A549 (cell line): ENCODE results near the gene RPL5. TPM values are rescaled to one million over a fixed set of nuclear protein-coding genes. Genes with fewer than 3 reads are reported as not detected.

Experiments
- ATAC-seq, 2 experiments: fragments of 200-7000 bp in 1 of 2; fragments of >200 bp in 1 of 2; cut with Nextera tagmentation in 1 of 2; cut with Tn5 transposase in 1 of 2; 3 replicates each; pipeline versions ENCODE4 v1.8.0 to v1.9.1; 2018 to 2020; ENCODE audit warnings: mild to moderate bottlenecking in 1 of 2, moderate library complexity in 1 of 2
- CTCF ChIA-PET: fragments of 300-600 bp; sonication (Branson Sonifier 250); formaldehyde crosslinking; extraction: SDS; loops from one replicate; lab custom pipeline; 2021; ENCODE audit warnings: antibody characterized with exemption, inconsistent platforms; lab: Yijun Ruan, JAX
- POLR2A ChIA-PET: fragments of 350-600 bp; formaldehyde crosslinking; extraction: SDS; loops from one replicate; lab custom pipeline; 2021; ENCODE audit warnings: antibody characterized with exemption, inconsistent platforms; lab: Yijun Ruan, JAX
- DNase-seq, 2 experiments: peaks; one replicate each; pipeline versions ENCODE4 v3.0.0 to v3.0.0-alpha.2; 2011 to 2016; ENCODE audit warnings: low read depth in 1 of 2, low spot score in 1 of 2
- FAIRE-seq: peaks from 2 replicates; lab custom pipeline; 2011; peaks lifted over from hg19 to GRCh38; lab: Jason Lieb, UNC
- H3K27ac ChIP-seq, 2 experiments: fragments of >200 bp; sonication (Bioruptor Twin); formaldehyde crosslinking; 3 replicates each; pipeline ENCODE4 v1.5.1; 2016 to 2017
- H3K4me1 ChIP-seq: fragments of >200 bp; sonication (Bioruptor Twin); formaldehyde crosslinking; 3 replicates; pipeline ENCODE4 v1.6.1; 2016
- H3K4me2 ChIP-seq: fragments of >200 bp; sonication (Bioruptor Twin); formaldehyde crosslinking; 3 replicates; pipeline ENCODE4 v1.6.1; 2016
- H3K4me3 ChIP-seq: fragments of >200 bp; sonication (Bioruptor Twin); formaldehyde crosslinking; 3 replicates; pipeline ENCODE4 v1.5.1; 2016
- H3K9me3 ChIP-seq: fragments of >200 bp; sonication (Bioruptor Twin); formaldehyde crosslinking; 3 replicates; pipeline ENCODE4 v1.6.1; 2016
- CHD2 ChIP-seq: fragments of 150-350 bp; IDR thresholded peaks from 2 replicates; pipeline ENCODE4 v1.6.1; 2014; ENCODE audit warnings: low read length; ENCODE audit not compliant: partially characterized antibody
- EHMT2 ChIP-seq: fragments of 200-600 bp; sonication (generic); IDR thresholded peaks from 2 replicates; pipeline ENCODE4 v1.6.1; 2016; ENCODE audit warnings: antibody characterized with exemption, low read depth, mild to moderate bottlenecking, moderate library complexity
- EP300 ChIP-seq, 2 experiments: fragments of >200 bp; sonication (Bioruptor Twin); formaldehyde crosslinking; IDR thresholded peaks; 2 replicates in 1 of 2; 3 replicates in 1 of 2; pipeline ENCODE4 v1.6.1; 2016 to 2017
- ESRRA ChIP-seq: fragments of 150-350 bp; IDR thresholded peaks from 2 replicates; pipeline ENCODE4 v1.6.1; 2014; ENCODE audit warnings: mild to moderate bottlenecking, low read length, borderline replicate concordance
- FOXS1 ChIP-seq: fragments of 250-450 bp; sonication (Bioruptor Pico); IDR thresholded peaks from 2 replicates; pipeline ENCODE4 v1.5.0; 2020; ENCODE audit warnings: mild to moderate bottlenecking, moderate library complexity
- HEYL ChIP-seq: fragments of 250-450 bp; sonication (Bioruptor Pico); IDR thresholded peaks from 2 replicates; pipeline ENCODE4 v1.8.0; 2021; ENCODE audit warnings: mild to moderate bottlenecking, moderate library complexity
- HOXB13 ChIP-seq: fragments of 250-450 bp; sonication (Bioruptor Pico); IDR thresholded peaks from 2 replicates; pipeline ENCODE4 v1.5.0; 2020; ENCODE audit warnings: low read depth, mild to moderate bottlenecking, moderate library complexity
- HOXB5 ChIP-seq: fragments of 250-450 bp; sonication (Bioruptor Pico); IDR thresholded peaks from 2 replicates; pipeline ENCODE4 v1.5.0; 2020; ENCODE audit warnings: mild to moderate bottlenecking, moderate library complexity
- KDM1A ChIP-seq: fragments of 200-600 bp; sonication (generic); IDR thresholded peaks from 2 replicates; pipeline ENCODE4 v1.6.1; 2016; ENCODE audit warnings: low read depth, mild to moderate bottlenecking
- MYC ChIP-seq: IDR thresholded peaks from 2 replicates; pipeline ENCODE4 v1.6.1; 2012; ENCODE audit warnings: mild to moderate bottlenecking, inconsistent platforms, low read length, improper control_type of control experiment, borderline replicate concordance
- NFE2L2 ChIP-seq: fragments of 150-350 bp; conservative IDR thresholded peaks from 2 replicates; pipeline ENCODE4 v1.6.1; 2014; ENCODE audit warnings: low read length
- PBX3 ChIP-seq: IDR thresholded peaks from 2 replicates; pipeline ENCODE4 v1.6.1; 2012
- PHF8 ChIP-seq: fragments of 200-600 bp; sonication (generic); IDR thresholded peaks from 2 replicates; pipeline ENCODE4 v1.6.1; 2016; ENCODE audit warnings: low read depth, mild to moderate bottlenecking, antibody characterized with exemption, moderate library complexity, borderline replicate concordance
- POLR2A ChIP-seq: IDR thresholded peaks from 2 replicates; pipeline ENCODE4 v1.6.1; 2012; ENCODE audit warnings: mild to moderate bottlenecking, low read length
- RAD21 ChIP-seq, 2 experiments: fragments of >200 bp in 1 of 2; sonication (Bioruptor Twin) in 1 of 2; formaldehyde crosslinking in 1 of 2; IDR thresholded peaks in 1 of 2; conservative IDR thresholded peaks in 1 of 2; 2 replicates in 1 of 2; 3 replicates in 1 of 2; pipeline ENCODE4 v1.6.1; 2012 to 2018; ENCODE audit warnings: inconsistent platforms in 1 of 2
- RCOR1 ChIP-seq: fragments of 150-350 bp; IDR thresholded peaks from 2 replicates; pipeline ENCODE4 v1.6.1; 2014; ENCODE audit warnings: antibody characterized with exemption, low read length, low read depth
- SMC3 ChIP-seq: fragments of >200 bp; sonication (Bioruptor Twin); formaldehyde crosslinking; IDR thresholded peaks from 3 replicates; pipeline ENCODE4 v1.6.1; 2018; ENCODE audit warnings: inconsistent platforms
- USF2 ChIP-seq: fragments of 450-650 bp; IDR thresholded peaks from 2 replicates; pipeline ENCODE4 v1.6.1; 2014; ENCODE audit warnings: antibody characterized with exemption
- WGBS: methylation state at CpG from one replicate; pipeline ENCODE4 v1.1.6; 2017; ENCODE audit errors: missing lambda C conversion rate; 5-methylcytosine and 5-hydroxymethylcytosine counted together
- polyA plus RNA-seq, 4 experiments: library from polyadenylated mRNA; depleted of rRNA in 3 of 4; stranded (reverse); fragments of >200 nt; fragmentation: RNase III in 1 of 4; extraction: RNeasy Plus Mini Kit Qiagen cat#74134 plus additional on column Dnase treatment in 1 of 4; gene quantifications; 2 replicates in 3 of 4; 3 replicates in 1 of 4; pipeline ENCODE4 v1.2.3, GENCODE V29; 2011 to 2017
- TF ChIP-seq, protein P1 (sequence below): fragments of 150-350 bp; IDR thresholded peaks from 2 replicates; pipeline ENCODE4 v1.6.1; 2014; ENCODE audit warnings: low read depth, mild to moderate bottlenecking, low read length
- TF ChIP-seq, protein P2 (sequence below): fragments of >200 bp; sonication (Bioruptor Twin); formaldehyde crosslinking; IDR thresholded peaks from 3 replicates; pipeline ENCODE4 v1.5.1; 2016
- TF ChIP-seq, protein P3 (sequence below): fragments of 200-600 bp; sonication (generic); IDR thresholded peaks from 2 replicates; pipeline ENCODE4 v1.6.1; 2016; ENCODE audit warnings: antibody characterized with exemption, mild to moderate bottlenecking, moderate library complexity
- TF ChIP-seq, protein P4 (sequence below): IDR thresholded peaks from 2 replicates; pipeline ENCODE4 v1.6.1; 2012

Gene RPL5
- polyA plus RNA-seq, 2 of the 4 experiments (the other 2 are of a cell fraction), result 1,222 to 2,015 TPM

DNA sequence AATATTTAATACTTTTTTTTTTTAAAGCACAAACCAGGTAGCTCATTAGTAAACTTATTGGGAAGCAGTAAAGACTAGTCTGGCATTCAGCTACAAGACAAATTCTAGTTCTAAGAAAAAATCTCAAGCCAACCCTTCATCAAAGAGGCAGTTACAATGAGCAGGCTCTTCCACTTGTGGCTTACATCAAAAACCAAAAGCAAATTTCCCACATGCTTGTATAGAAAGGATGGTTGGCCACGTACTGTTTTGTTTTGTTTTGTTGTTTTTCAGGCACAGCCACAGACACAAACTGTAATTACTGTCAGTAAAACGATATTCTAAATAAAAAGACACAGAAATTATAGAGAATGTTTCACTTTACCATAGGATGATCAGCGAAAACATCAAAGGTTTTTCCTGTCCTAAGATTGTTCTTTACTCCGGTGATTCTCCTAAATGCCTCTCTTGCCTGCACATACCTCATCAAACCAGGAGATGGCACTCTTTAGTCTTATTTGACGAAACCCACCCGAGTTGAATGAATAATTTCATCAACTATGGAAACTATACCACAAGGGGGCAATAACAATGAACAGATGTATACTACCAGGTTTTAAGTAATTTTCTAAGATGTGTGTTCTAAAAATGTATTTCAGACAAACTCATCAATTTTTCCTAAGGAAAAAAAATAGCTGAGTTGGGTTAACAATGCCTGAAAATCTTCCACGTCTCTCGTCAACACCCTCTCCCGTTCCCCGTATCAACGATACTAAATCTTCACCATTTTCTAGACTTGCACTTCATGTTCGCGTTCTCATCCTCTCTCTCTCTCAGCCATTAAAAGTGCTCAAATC lies 26.9 kb downstream of the RPL5 start:
- H3K4me3 ChIP-seq, result no peak overlapping the region
- TF ChIP-seq EP300 (IDR thresholded peaks at IDR 0.05), result no peak
- no peak for TF ChIP-seq POLR2A
- peak; percentile 95 to 96 for TF ChIP-seq RAD21 (conservative IDR thresholded peaks at IDR 0.05 in 1 of 2, IDR thresholded peaks at IDR 0.05 in 1 of 2)
- TF ChIP-seq, protein P1, sequence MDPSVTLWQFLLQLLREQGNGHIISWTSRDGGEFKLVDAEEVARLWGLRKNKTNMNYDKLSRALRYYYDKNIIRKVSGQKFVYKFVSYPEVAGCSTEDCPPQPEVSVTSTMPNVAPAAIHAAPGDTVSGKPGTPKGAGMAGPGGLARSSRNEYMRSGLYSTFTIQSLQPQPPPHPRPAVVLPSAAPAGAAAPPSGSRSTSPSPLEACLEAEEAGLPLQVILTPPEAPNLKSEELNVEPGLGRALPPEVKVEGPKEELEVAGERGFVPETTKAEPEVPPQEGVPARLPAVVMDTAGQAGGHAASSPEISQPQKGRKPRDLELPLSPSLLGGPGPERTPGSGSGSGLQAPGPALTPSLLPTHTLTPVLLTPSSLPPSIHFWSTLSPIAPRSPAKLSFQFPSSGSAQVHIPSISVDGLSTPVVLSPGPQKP, result no peak
- TF ChIP-seq ESRRA, result peak; percentile 64; the same call in 1 of the 2 replicates
- TF ChIP-seq SMC3, result peak; percentile 96
- TF ChIP-seq, protein P2, sequence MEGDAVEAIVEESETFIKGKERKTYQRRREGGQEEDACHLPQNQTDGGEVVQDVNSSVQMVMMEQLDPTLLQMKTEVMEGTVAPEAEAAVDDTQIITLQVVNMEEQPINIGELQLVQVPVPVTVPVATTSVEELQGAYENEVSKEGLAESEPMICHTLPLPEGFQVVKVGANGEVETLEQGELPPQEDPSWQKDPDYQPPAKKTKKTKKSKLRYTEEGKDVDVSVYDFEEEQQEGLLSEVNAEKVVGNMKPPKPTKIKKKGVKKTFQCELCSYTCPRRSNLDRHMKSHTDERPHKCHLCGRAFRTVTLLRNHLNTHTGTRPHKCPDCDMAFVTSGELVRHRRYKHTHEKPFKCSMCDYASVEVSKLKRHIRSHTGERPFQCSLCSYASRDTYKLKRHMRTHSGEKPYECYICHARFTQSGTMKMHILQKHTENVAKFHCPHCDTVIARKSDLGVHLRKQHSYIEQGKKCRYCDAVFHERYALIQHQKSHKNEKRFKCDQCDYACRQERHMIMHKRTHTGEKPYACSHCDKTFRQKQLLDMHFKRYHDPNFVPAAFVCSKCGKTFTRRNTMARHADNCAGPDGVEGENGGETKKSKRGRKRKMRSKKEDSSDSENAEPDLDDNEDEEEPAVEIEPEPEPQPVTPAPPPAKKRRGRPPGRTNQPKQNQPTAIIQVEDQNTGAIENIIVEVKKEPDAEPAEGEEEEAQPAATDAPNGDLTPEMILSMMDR, result peak; percentile 99
- 0 out of 3 replicates have a peak, but pooled peaks cover 3% of the 10 kb centered on the region for H3K9me3 ChIP-seq
- H3K4me2 ChIP-seq, result peak overlapping the region; percentile 41; the same call in 2 of the 3 replicates
- CTCF ChIA-PET, result interaction anchor here (0.6 to 7.4 kb wide), 60 partner anchors 9 to 1100 kb away, joined by 3 to 130 read pairs (median 4); partner anchors contain the start of genes DIPK1A and RPL5
- peak; percentile 82 to 88 for ATAC-seq
- peak; percentile 57 to 72 for DNase-seq
- POLR2A ChIA-PET, result no interaction called here
- FAIRE-seq, result peak; percentile 95
- H3K4me1 ChIP-seq, result no peaks in the 10 kb centered on the region
- WGBS, result 36% methylated on average over 13 of the region's 13 CpGs
- peak overlapping the region in 1 of 2 experiments; percentile 37; a peak in 1 of 6 replicates for H3K27ac ChIP-seq

- WGBS, result 55% methylated on average over 7 of the region's 7 CpGs
- peak in 1 of 2 experiments; percentile 50; a peak in 3 of 6 replicates for ATAC-seq
- H3K4me2 ChIP-seq, result peak overlapping the region; percentile 41; the same call in 2 of the 3 replicates
- no peak overlapping the region for H3K4me3 ChIP-seq
- H3K4me1 ChIP-seq, result no peaks in the 10 kb centered on the region
- H3K27ac ChIP-seq, result peak overlapping the region in 1 of 2 experiments; percentile 37; a peak in 1 of 6 replicates
- FAIRE-seq, result no peak
- CTCF ChIA-PET, result interaction anchor here (0.6 to 7.4 kb wide), 50 partner anchors 9 to 203 kb away, joined by 3 to 130 read pairs (median 4); partner anchors contain the start of gene DIPK1A
- POLR2A ChIA-PET, result interaction anchor here (0.7 kb wide), 1 partner anchor 59 kb away, joined by 3 read pairs; no protein-coding TSS in a partner anchor
- 0 out of 3 replicates have a peak, but pooled peaks cover 3% of the 10 kb centered on the region for H3K9me3 ChIP-seq
- DNase-seq, result no peak
- TF ChIP-seq HEYL (CRISPR knock-in tag), result no peak
- TF ChIP-seq EHMT2, result no peak
- no peak for TF ChIP-seq USF2
- TF ChIP-seq NFE2L2, result no peak
- no peak for TF ChIP-seq SMC3
- TF ChIP-seq PHF8, result no peak
- no peak for TF ChIP-seq HOXB5 (CRISPR knock-in tag)
- TF ChIP-seq, protein P3, sequence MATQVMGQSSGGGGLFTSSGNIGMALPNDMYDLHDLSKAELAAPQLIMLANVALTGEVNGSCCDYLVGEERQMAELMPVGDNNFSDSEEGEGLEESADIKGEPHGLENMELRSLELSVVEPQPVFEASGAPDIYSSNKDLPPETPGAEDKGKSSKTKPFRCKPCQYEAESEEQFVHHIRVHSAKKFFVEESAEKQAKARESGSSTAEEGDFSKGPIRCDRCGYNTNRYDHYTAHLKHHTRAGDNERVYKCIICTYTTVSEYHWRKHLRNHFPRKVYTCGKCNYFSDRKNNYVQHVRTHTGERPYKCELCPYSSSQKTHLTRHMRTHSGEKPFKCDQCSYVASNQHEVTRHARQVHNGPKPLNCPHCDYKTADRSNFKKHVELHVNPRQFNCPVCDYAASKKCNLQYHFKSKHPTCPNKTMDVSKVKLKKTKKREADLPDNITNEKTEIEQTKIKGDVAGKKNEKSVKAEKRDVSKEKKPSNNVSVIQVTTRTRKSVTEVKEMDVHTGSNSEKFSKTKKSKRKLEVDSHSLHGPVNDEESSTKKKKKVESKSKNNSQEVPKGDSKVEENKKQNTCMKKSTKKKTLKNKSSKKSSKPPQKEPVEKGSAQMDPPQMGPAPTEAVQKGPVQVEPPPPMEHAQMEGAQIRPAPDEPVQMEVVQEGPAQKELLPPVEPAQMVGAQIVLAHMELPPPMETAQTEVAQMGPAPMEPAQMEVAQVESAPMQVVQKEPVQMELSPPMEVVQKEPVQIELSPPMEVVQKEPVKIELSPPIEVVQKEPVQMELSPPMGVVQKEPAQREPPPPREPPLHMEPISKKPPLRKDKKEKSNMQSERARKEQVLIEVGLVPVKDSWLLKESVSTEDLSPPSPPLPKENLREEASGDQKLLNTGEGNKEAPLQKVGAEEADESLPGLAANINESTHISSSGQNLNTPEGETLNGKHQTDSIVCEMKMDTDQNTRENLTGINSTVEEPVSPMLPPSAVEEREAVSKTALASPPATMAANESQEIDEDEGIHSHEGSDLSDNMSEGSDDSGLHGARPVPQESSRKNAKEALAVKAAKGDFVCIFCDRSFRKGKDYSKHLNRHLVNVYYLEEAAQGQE, result no peak
- TF ChIP-seq RCOR1, result no peak
- TF ChIP-seq HOXB13, result no peak
- no peak for TF ChIP-seq KDM1A
- no peak for TF ChIP-seq RAD21 (conservative IDR thresholded peaks at IDR 0.05 in 1 of 2, IDR thresholded peaks at IDR 0.05 in 1 of 2)
- no peak for TF ChIP-seq PBX3
- TF ChIP-seq CHD2, result no peak
- TF ChIP-seq POLR2A, result no peak
- TF ChIP-seq, protein P4, sequence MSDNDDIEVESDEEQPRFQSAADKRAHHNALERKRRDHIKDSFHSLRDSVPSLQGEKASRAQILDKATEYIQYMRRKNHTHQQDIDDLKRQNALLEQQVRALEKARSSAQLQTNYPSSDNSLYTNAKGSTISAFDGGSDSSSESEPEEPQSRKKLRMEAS, result no peak
- no peak for TF ChIP-seq FOXS1 (CRISPR knock-in tag)
- TF ChIP-seq MYC, result no peak
Measured at GRCh38 chr1:92859400-92860039, 27.7 kb downstream of the RPL5 start.
